ENCODE measurements around the gene CFAP20DC.

Gene CFAP20DC

GRCh38 chr3:58746758-58747157, 303.1 kb downstream of the CFAP20DC start:
- H3K4me3 ChIP-seq (ENCODE audit: low read depth, low read length): no peak overlapping the region
- TF ChIP-seq CTCF (IDR thresholded peaks at IDR 0.05; ENCODE audit: borderline replicate concordance, insufficient read depth, low read depth, low read length): no peak

GRCh38 chr3:58743296-58743695, 306.5 kb downstream of the CFAP20DC start:
- no peak for TF ChIP-seq CTCF (IDR thresholded peaks at IDR 0.05; ENCODE audit: borderline replicate concordance, insufficient read depth, low read depth, low read length)
- no peak overlapping the region for H3K4me3 ChIP-seq (ENCODE audit: low read depth, low read length)

- no peak for TF ChIP-seq CTCF (IDR thresholded peaks at IDR 0.05; ENCODE audit: borderline replicate concordance, insufficient read depth, low read depth, low read length)
- no peak overlapping the region for H3K4me3 ChIP-seq (ENCODE audit: low read depth, low read length)
Measured at GRCh38 chr3:58742239-58742638, 307.6 kb downstream of the CFAP20DC start.

- no peak for TF ChIP-seq CTCF (IDR thresholded peaks at IDR 0.05; ENCODE audit: borderline replicate concordance, insufficient read depth, low read depth, low read length)
- H3K4me3 ChIP-seq (ENCODE audit: low read depth, low read length): no peak overlapping the region
Measured at GRCh38 chr3:58737644-58738043, 312.2 kb downstream of the CFAP20DC start.

GRCh38 chr3:58731673-58732072, 318.2 kb downstream of the CFAP20DC start:
- H3K4me3 ChIP-seq (ENCODE audit: low read depth, low read length): no peak overlapping the region
- no peak for TF ChIP-seq CTCF (IDR thresholded peaks at IDR 0.05; ENCODE audit: borderline replicate concordance, insufficient read depth, low read depth, low read length)

GRCh38 chr3:58728723-58729122, 321.1 kb downstream of the CFAP20DC start:
- no peak for TF ChIP-seq CTCF (IDR thresholded peaks at IDR 0.05; ENCODE audit: borderline replicate concordance, insufficient read depth, low read depth, low read length)
- H3K4me3 ChIP-seq (ENCODE audit: low read depth, low read length): no peak overlapping the region

- no peak for TF ChIP-seq CTCF (IDR thresholded peaks at IDR 0.05; ENCODE audit: borderline replicate concordance, insufficient read depth, low read depth, low read length)
- no peak overlapping the region for H3K4me3 ChIP-seq (ENCODE audit: low read depth, low read length)
Measured at GRCh38 chr3:58725326-58725853, 324.4 kb downstream of the CFAP20DC start.
